Upper lobe of left lung (tissue), 6 donors: ENCODE data around the gene HNRNPR. TPM values are rescaled to one million over a fixed set of nuclear protein-coding genes. Genes with fewer than 3 reads are reported as not detected.
A peak's percentile ranks its signal among the peaks of the same experiment; 100 is the strongest.

Experiments used
- ATAC-seq, 2 donors: fragments of 200-7000 bp; cut with Tn5 transposase; one replicate each; pipeline ENCODE4 v1.9.1; 2022; ENCODE audit warnings: mild to moderate bottlenecking in 2 of 2, moderate library complexity in 2 of 2; ENCODE audit not compliant: low FRiP score in 2 of 2
- DNase-seq, 2 donors: peaks; one replicate each; pipeline ENCODE4 v3.0.0-alpha.2; 2019 to 2020
- H3K27ac ChIP-seq, 4 donors: fragments of 200-600 bp; sonication (generic); one replicate each; pipeline ENCODE4 v1.5.1; 2016 to 2019
- H3K27me3 ChIP-seq, 4 donors: fragments of 200-600 bp; sonication (generic); one replicate each; pipeline ENCODE4 v1.5.1; 2017 to 2019
- H3K36me3 ChIP-seq, 4 donors: fragments of 200-600 bp; sonication (generic); one replicate each; pipeline ENCODE4 v1.5.1; 2016 to 2019
- H3K4me1 ChIP-seq, 4 donors: fragments of 200-600 bp; sonication (generic); one replicate each; pipeline ENCODE4 v1.5.1; 2018 to 2019
- H3K4me3 ChIP-seq, 4 donors: fragments of 200-600 bp; sonication (generic); one replicate each; pipeline ENCODE4 v1.5.1; 2017 to 2019; ENCODE audit warnings: mild to moderate bottlenecking in 2 of 4, moderate library complexity in 1 of 4
- H3K9me3 ChIP-seq, 4 donors: fragments of 200-600 bp; sonication (generic); one replicate each; pipeline ENCODE4 v1.5.1; 2018 to 2019
- EP300 ChIP-seq, 4 donors: sonication (generic); formaldehyde crosslinking; IDR thresholded peaks; one replicate each; pipeline ENCODE4 v1.5.1; 2017; ENCODE audit warnings: antibody characterized with exemption in 4 of 4, control low read depth in 2 of 4
- POLR2A ChIP-seq, 4 donors: fragments of 450-650 bp; IDR thresholded peaks; one replicate each; pipeline ENCODE4 v1.5.1; 2016 to 2017; ENCODE audit warnings: antibody characterized with exemption in 4 of 4, mild to moderate bottlenecking in 2 of 4
- POLR2AphosphoS5 ChIP-seq, 2 donors: sonication (generic); formaldehyde crosslinking; IDR thresholded peaks; one replicate each; pipeline ENCODE4 v1.5.1; 2017; ENCODE audit warnings: antibody characterized with exemption in 2 of 2
- WGBS, 2 donors: methylation state at CpG; one replicate each; pipeline ENCODE4 v1.1.5; 2017 to 2018; 5-methylcytosine and 5-hydroxymethylcytosine counted together
- total RNA-seq, 6 donors: library from RNA; depleted of rRNA in 4 of 6; stranded (reverse); fragments of >200 nt in 4 of 6; gene quantifications; one replicate each; pipeline versions ENCODE4 v1.1.0 to v1.2.1, GENCODE V29; 2016 to 2021
- TF ChIP-seq, protein P1 (sequence below), 6 experiments: fragments of 450-650 bp in 4 of 6; fragments of 200-600 bp in 2 of 6; sonication (generic) in 2 of 6; IDR thresholded peaks; one replicate each; pipeline ENCODE4 v1.5.1; 2016 to 2019; ENCODE audit warnings: antibody characterized with exemption in 6 of 6
- donor health status: DM: no; HTN: no; CAD: no; lungs with moderate emphysema.
- donor health status: DM: no; HTN: yes; CAD: no; lungs with severe emphysema.

Gene HNRNPR
- total RNA-seq, 6 donors from 2014 or later: 43.9 to 97.7 (median 73.5) TPM

DNA sequence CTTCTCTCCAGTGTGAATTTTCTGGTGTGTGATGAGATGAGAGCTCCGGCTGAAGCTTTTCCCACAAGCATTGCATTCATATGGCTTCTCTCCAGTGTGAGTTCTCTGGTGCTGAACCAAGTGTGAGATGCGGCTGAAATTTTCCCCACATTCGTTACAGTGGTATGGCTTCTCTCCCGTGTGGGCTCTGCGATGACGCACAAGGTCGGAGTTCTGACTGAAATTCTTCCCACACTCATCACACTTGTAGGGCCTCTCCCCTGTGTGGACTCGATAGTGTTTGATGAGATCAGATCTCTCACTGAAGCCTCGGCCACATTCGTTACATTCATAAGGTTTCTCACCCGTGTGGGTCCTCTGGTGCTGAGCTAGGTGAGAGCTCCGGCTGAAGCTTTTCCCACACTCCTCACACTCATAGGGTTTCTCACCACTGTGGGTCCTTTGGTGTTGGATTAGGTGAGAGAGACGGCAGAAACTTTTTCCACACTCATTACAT, 18.2 kb upstream of the HNRNPR start:
- no peak overlapping the region for H3K27ac ChIP-seq
- H3K36me3 ChIP-seq: peaks cover 13 to 79% (median 41%) of the 10 kb centered on the region in 4 donors
- ATAC-seq (no peak), DNase-seq (no peak)
- no peak for TF ChIP-seq EP300 (IDR thresholded peaks at IDR 0.05)
- TF ChIP-seq, protein P1, sequence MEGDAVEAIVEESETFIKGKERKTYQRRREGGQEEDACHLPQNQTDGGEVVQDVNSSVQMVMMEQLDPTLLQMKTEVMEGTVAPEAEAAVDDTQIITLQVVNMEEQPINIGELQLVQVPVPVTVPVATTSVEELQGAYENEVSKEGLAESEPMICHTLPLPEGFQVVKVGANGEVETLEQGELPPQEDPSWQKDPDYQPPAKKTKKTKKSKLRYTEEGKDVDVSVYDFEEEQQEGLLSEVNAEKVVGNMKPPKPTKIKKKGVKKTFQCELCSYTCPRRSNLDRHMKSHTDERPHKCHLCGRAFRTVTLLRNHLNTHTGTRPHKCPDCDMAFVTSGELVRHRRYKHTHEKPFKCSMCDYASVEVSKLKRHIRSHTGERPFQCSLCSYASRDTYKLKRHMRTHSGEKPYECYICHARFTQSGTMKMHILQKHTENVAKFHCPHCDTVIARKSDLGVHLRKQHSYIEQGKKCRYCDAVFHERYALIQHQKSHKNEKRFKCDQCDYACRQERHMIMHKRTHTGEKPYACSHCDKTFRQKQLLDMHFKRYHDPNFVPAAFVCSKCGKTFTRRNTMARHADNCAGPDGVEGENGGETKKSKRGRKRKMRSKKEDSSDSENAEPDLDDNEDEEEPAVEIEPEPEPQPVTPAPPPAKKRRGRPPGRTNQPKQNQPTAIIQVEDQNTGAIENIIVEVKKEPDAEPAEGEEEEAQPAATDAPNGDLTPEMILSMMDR (IDR thresholded peaks at IDR 0.05): no peak
- no peak for TF ChIP-seq POLR2AphosphoS5 (IDR thresholded peaks at IDR 0.05)
- peaks cover 5 to 12% (median 8%) of the 10 kb centered on the region in 4 donors for H3K4me1 ChIP-seq
- no peak overlapping the region for H3K4me3 ChIP-seq
- 95 to 98% methylated on average over 12 of the region's 13 CpGs for WGBS, 2 donors
- H3K27me3 ChIP-seq: no peaks in the 10 kb centered on the region
- H3K9me3 ChIP-seq: peaks cover 38 to 50% (median 46%) of the 10 kb centered on the region in 4 donors

DNA sequence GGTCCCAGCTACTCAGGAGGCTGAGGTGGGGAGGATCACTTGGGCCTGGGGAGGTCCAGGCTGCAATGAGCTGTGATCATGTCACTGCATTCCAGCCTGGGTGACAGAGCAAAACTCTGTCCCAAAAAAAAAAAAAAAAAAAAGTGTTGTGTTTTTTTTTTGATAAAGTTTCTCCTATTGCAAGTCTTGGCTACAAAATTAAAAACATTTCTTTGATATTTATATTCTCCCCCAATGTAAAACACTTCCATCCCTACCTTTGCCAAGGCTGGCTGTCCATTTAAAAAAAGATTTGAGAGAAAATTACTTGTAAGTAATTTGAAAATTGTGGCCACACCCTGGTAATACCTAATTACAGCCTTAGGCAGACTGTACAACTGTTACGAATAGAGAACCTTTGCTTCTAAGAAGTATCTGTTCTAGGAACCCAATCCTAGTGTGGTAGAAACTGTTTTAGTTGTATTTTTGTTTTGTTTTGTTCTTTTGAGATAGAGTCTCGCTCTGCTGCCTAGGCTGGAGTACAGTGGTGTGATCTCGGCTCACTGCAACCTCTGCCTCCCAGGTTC, 14.3 kb upstream of the HNRNPR start:
- TF ChIP-seq POLR2A (IDR thresholded peaks at IDR 0.05) (no peak), EP300 (IDR thresholded peaks at IDR 0.05) (no peak), POLR2AphosphoS5 (IDR thresholded peaks at IDR 0.05) (no peak)
- TF ChIP-seq, protein P1 (IDR thresholded peaks at IDR 0.05): no peak
- ATAC-seq (no peak), DNase-seq (no peak)
- Histone ChIP-seq H3K27me3 (no peaks in the 10 kb centered on the region), H3K4me3 (no peak overlapping the region), H3K27ac (no peak overlapping the region), H3K9me3 (peaks cover 30 to 39% (median 37%) of the 10 kb centered on the region in 4 donors), H3K36me3 (peaks cover 13 to 48% (median 29%) of the 10 kb centered on the region in 4 donors), H3K4me1 (no peaks in the 10 kb centered on the region)
- 93 to 96% methylated on average over 3 of the region's 3 CpGs for WGBS, 2 donors

DNA sequence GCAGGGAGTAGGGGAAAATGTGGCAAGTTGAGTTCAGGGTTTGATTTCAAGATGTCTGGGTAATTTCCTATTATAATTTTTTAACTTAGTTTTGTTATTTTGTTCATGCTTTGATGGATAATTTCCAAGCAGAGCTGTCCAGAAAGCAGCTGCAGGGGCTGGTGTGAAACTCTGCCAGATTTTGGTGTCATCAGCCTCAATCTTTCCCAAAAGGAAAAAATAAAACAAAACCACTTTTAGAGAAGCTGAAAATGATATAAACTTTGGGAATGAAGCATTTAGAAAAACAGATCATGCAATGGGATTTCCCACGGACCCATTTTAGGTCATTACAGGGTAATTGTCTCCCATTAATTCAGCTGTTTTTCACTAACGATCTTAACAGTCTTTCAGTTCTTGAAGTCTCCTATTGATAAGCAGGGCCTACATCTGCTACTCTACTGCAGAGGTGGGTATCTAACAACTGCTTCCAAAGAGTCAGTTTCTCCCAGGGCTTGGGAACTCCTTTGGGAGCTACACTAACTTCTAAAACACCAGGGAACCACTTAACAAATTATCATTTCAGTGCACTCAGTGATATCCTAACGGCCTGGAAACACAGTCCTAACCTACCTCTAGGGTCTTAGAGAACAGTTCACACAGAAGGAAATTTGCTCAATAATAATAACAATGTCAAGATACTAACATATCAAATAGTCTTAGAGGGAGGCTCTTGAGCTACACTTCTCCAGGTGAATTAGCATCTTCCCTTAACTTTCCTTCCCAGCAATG, 13.2 kb upstream of the HNRNPR start:
- WGBS, 2 donors: 60 to 68% methylated on average over 3 of the region's 3 CpGs
- TF ChIP-seq POLR2AphosphoS5 (IDR thresholded peaks at IDR 0.05) (no peak), EP300 (IDR thresholded peaks at IDR 0.05) (no peak), POLR2A (IDR thresholded peaks at IDR 0.05) (no peak)
- TF ChIP-seq, protein P1 (IDR thresholded peaks at IDR 0.05): no peak
- DNase-seq: no peak
- H3K27ac ChIP-seq: peak overlapping the region in 1 of 4 donors; percentile 10
- H3K4me3 ChIP-seq: no peak overlapping the region
- H3K36me3 ChIP-seq: peaks cover 3 to 38% (median 20%) of the 10 kb centered on the region in 4 donors
- ATAC-seq: no peak
- H3K27me3 ChIP-seq: no peaks in the 10 kb centered on the region
- H3K9me3 ChIP-seq: peaks cover 19 to 28% (median 26%) of the 10 kb centered on the region in 4 donors
- H3K4me1 ChIP-seq: no peaks in the 10 kb centered on the region

DNA sequence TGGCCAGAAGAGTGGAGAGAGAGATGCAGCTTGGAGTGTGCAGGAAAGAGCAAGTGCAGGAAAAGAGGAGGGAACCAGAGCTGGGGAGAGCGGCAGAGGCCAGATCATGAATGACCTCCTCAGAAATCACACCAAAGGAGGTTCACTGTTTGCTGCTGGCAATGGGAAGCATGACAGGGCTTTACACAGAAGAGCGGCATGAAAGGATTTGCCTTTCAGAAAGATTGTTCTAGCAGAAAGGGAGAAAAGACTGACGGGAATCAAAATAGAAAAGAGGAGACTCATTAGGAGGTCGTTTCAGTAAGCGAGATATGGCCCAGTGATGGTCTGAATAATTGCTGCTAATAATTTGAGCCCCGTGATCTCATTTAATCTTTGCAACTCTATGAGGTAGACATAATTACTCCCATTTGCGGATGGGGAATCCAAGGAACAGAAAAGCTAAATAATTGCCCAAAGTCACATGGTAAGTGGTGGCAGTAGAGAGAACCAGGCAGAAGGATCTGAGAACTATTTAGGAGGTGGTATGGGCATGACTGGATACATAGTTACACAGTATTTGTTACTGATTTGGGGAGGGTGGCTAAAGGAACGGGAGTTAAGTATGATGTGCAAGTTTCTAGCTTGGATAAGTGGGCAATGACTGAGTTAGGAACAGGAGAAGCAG, 12.5 kb upstream of the HNRNPR start:
- WGBS, 2 donors: 87 to 90% methylated on average over 8 of the region's 8 CpGs
- H3K27me3 ChIP-seq: no peaks in the 10 kb centered on the region
- H3K9me3 ChIP-seq: peaks cover 12 to 21% (median 19%) of the 10 kb centered on the region in 4 donors
- no peak overlapping the region for H3K27ac ChIP-seq
- no peak for TF ChIP-seq POLR2A (IDR thresholded peaks at IDR 0.05)
- no peak for TF ChIP-seq EP300 (IDR thresholded peaks at IDR 0.05)
- no peak for TF ChIP-seq POLR2AphosphoS5 (IDR thresholded peaks at IDR 0.05)
- TF ChIP-seq, protein P1 (IDR thresholded peaks at IDR 0.05): no peak
- DNase-seq (no peak), ATAC-seq (no peak)
- H3K4me3 ChIP-seq: no peak overlapping the region
- H3K36me3 ChIP-seq: peaks cover 0 to 30% (median 13%) of the 10 kb centered on the region in 4 donors
- H3K4me1 ChIP-seq: no peaks in the 10 kb centered on the region
